Body of pancreas (tissue), 4 donors: Measurements from ENCODE around the gene VWF.

ENCODE experiments used
- POLR2A ChIP-seq, 3 donors: fragments of 450-650 bp; IDR thresholded peaks; one replicate each; pipeline ENCODE4 v1.6.1; 2016; ENCODE audit warnings: antibody characterized with exemption in 3 of 3, mild to moderate bottlenecking in 2 of 3
- TF ChIP-seq, protein P1 (sequence below), 7 experiments: fragments of 450-650 bp in 4 of 7; fragments of 200-600 bp in 3 of 7; sonication (generic) in 3 of 7; IDR thresholded peaks; one replicate each; pipeline ENCODE4 v1.5.1; 2016 to 2019; ENCODE audit warnings: antibody characterized with exemption in 7 of 7

DNA sequence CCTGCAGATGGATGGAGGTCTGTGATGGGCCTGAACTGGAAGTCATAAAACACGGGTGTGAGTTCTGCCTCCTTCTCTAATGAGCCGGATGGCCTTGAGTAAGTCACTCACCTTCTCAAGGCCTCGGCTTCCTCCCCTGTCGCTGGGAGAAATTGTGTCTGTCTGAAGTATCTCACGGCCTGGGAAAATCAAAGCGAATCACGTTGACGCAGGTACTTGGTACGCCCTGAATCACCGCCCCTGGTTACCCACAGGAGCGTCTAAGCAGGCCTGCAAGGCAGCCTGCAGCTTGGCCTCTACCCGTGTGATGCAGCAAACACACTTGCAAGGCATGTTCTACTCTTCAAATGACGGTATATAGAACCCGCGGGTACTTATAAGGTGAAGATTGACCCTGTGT lies 47.6 kb upstream of the VWF start:
- TF ChIP-seq, protein P1, sequence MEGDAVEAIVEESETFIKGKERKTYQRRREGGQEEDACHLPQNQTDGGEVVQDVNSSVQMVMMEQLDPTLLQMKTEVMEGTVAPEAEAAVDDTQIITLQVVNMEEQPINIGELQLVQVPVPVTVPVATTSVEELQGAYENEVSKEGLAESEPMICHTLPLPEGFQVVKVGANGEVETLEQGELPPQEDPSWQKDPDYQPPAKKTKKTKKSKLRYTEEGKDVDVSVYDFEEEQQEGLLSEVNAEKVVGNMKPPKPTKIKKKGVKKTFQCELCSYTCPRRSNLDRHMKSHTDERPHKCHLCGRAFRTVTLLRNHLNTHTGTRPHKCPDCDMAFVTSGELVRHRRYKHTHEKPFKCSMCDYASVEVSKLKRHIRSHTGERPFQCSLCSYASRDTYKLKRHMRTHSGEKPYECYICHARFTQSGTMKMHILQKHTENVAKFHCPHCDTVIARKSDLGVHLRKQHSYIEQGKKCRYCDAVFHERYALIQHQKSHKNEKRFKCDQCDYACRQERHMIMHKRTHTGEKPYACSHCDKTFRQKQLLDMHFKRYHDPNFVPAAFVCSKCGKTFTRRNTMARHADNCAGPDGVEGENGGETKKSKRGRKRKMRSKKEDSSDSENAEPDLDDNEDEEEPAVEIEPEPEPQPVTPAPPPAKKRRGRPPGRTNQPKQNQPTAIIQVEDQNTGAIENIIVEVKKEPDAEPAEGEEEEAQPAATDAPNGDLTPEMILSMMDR (IDR thresholded peaks at IDR 0.05): no peak
- TF ChIP-seq POLR2A (IDR thresholded peaks at IDR 0.05): no peak
